Stimulated activated CD8-positive, alpha-beta memory T cell treated with anti-CD3 and anti-CD28 coated beads, Interleukin-4, amount 100 ng/mL, for 4 hours (primary cell): Measurements from ENCODE around the gene DRC7.
"Not testable (repeated sequence)": the region's sequence is repeated elsewhere in the genome, so short reads cannot be mapped to it uniquely, and the experiment has no call there.

Experiments
- DNase-seq, 2 donors: peaks; one replicate each; pipeline ENCODE4 v3.0.0-alpha.2; 2020; ENCODE audit warnings: low read depth in 2 of 2, low spot score in 1 of 2

Gene DRC7

GRCh38 chr16:57734308-57734924 lies 39.8 kb downstream of the DRC7 start:
- DNase-seq = no peak

GRCh38 chr16:57734925-57735754 lies 40.5 kb downstream of the DRC7 start:
- DNase-seq = peak; percentile 91 to 97

- DNase-seq = no peak
These were observed 41.3 kb downstream of the DRC7 start, which contains the start of gene KATNB1 for GRCh38 chr16:57735755-57736418. Gene KATNB1, plus strand, starts transcription at chr16:57735770. Its CDS starts 1,474 bp downstream, at chr16:57737244.

GRCh38 chr16:57736419-57737351 lies 42.1 kb downstream of the DRC7 start:
- DNase-seq = no peak

GRCh38 chr16:57738844-57739243 lies 44.2 kb downstream of the DRC7 start:
- DNase-seq = no peak

GRCh38 chr16:57739756-57740422 lies 45.3 kb downstream of the DRC7 start:
- no peak for DNase-seq

GRCh38 chr16:57740423-57741071 lies 45.9 kb downstream of the DRC7 start:
- DNase-seq = no peak

- DNase-seq = no peak
These were observed 47.1 kb downstream of the DRC7 start for GRCh38 chr16:57741660-57742191.

- DNase-seq = no peak
These were observed 47.9 kb downstream of the DRC7 start for GRCh38 chr16:57742543-57742942.

- no peak for DNase-seq
These were observed 48.9 kb downstream of the DRC7 start for GRCh38 chr16:57743458-57743857.

GRCh38 chr16:57743886-57744641 lies 49.5 kb downstream of the DRC7 start:
- DNase-seq = no peak

- DNase-seq = no peak
These were observed 50.0 kb downstream of the DRC7 start for GRCh38 chr16:57744642-57744903.

GRCh38 chr16:57745768-57746167 lies 51.2 kb downstream of the DRC7 start:
- no peak for DNase-seq

- DNase-seq = not testable (repeated sequence)
These were observed 51.7 kb downstream of the DRC7 start for GRCh38 chr16:57746316-57746715.

GRCh38 chr16:57747091-57747490 lies 52.5 kb downstream of the DRC7 start:
- DNase-seq = no peak

GRCh38 chr16:57747496-57747895 lies 52.9 kb downstream of the DRC7 start:
- no peak for DNase-seq

GRCh38 chr16:57747996-57748395 lies 53.4 kb downstream of the DRC7 start:
- DNase-seq = no peak

- no peak for DNase-seq
These were observed 54.0 kb downstream of the DRC7 start for GRCh38 chr16:57748596-57748995.

GRCh38 chr16:57749101-57749692 lies 54.6 kb downstream of the DRC7 start:
- DNase-seq = no peak
